ENCODE results near the gene KCNG2.

The KCNG2 gene

GRCh38 chr18:79868811-79869541 is 71.2 kb downstream of the KCNG2 start:
- H3K27ac ChIP-seq: no peak overlapping the region
- TF ChIP-seq, protein P1, sequence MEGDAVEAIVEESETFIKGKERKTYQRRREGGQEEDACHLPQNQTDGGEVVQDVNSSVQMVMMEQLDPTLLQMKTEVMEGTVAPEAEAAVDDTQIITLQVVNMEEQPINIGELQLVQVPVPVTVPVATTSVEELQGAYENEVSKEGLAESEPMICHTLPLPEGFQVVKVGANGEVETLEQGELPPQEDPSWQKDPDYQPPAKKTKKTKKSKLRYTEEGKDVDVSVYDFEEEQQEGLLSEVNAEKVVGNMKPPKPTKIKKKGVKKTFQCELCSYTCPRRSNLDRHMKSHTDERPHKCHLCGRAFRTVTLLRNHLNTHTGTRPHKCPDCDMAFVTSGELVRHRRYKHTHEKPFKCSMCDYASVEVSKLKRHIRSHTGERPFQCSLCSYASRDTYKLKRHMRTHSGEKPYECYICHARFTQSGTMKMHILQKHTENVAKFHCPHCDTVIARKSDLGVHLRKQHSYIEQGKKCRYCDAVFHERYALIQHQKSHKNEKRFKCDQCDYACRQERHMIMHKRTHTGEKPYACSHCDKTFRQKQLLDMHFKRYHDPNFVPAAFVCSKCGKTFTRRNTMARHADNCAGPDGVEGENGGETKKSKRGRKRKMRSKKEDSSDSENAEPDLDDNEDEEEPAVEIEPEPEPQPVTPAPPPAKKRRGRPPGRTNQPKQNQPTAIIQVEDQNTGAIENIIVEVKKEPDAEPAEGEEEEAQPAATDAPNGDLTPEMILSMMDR (conservative IDR thresholded peaks at IDR 0.05): no peak

DNA sequence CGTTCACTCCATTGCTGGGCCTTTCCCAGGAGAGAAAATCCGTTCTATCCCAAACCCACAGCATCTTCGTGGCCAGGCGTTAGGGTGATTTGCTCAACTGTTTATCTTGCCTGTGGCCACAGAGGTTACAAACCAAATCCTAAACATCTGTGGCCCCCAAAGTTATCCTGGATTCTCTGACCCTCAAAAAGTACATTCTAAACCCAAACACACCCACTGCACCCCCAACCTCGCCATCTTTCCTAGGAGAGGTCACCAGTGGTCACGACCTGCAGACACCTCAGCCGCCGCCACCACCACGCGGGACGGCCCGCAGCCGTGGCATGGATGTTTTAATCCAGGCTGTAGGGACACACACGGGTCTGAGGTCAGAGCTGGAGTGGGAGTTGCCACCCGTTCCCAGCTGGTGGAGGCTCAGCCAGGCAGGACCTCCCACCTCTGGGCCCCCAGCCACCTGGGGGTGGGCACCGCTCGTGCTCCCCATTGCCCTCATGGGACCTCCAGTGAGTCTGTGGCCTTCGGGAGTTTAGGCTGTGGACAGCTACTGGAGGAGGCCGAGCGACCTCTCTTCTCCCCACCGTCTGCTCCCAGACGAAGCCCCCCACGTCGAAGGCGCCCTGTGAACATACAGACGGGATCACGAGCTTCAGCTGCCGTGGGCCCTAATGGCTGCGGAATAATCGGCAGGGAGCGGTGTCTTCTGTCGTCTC is 72.0 kb downstream of the KCNG2 start:
- TF ChIP-seq, protein P1 (conservative IDR thresholded peaks at IDR 0.05): no peak
- no peak overlapping the region for H3K27ac ChIP-seq

GRCh38 chr18:79870301-79871025 is 72.7 kb downstream of the KCNG2 start:
- TF ChIP-seq, protein P1 (conservative IDR thresholded peaks at IDR 0.05): no peak
- H3K27ac ChIP-seq: no peak overlapping the region

DNA sequence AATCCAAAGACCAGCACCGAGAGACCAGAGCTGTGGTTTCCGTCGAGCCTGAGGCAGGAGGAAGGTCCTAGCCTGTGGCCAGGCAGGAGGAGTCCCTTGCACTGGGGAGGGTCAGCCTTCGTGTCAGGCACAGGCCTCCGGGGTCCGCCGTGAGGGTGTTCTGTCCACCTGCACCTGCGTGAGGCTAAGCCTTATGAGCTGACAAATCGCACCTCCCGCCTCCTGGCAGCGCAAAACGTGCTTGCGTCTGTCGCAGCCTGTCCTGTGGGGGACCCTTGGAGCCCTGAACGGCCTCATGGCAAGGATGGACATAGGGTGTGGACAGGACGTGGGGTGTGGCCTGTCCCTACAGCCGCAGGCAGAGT is 73.3 kb downstream of the KCNG2 start:
- no peak overlapping the region for H3K27ac ChIP-seq
- TF ChIP-seq, protein P1 (conservative IDR thresholded peaks at IDR 0.05): no peak

GRCh38 chr18:79871481-79872091 is 73.8 kb downstream of the KCNG2 start:
- H3K27ac ChIP-seq: no peak overlapping the region
- TF ChIP-seq, protein P1 (conservative IDR thresholded peaks at IDR 0.05): no peak

- H3K27ac ChIP-seq: no peak overlapping the region
- TF ChIP-seq, protein P1 (conservative IDR thresholded peaks at IDR 0.05): no peak
These were observed 75.0 kb downstream of the KCNG2 start for GRCh38 chr18:79872527-79873444.

All from VCaP (cell line).